ENCODE data around the gene EARS2. TPM values are rescaled to one million over a fixed set of nuclear protein-coding genes. Genes with fewer than 3 reads are reported as not detected.

Gene EARS2
- total RNA-seq, 1 donor from 2014 or later = 27.9 TPM

- DNase-seq (ENCODE audit: low read depth) (no peak), FAIRE-seq (no peak)
- Histone ChIP-seq H3K27me3 (ENCODE audit: control insufficient read depth, insufficient read depth, low read length) (no peaks in the 10 kb centered on the region), H3K36me3 (ENCODE audit: control insufficient read depth, insufficient read depth, low read length) (peaks cover 11% of the 10 kb centered on the region), H3K4me3 (ENCODE audit: low read depth, low read length) (no peak overlapping the region)
- TF ChIP-seq CTCF (IDR thresholded peaks at IDR 0.05; ENCODE audit: insufficient read depth, low read length, severe bottlenecking) = no peak
Observed at GRCh38 chr16:23521965-23522364, 35.2 kb downstream of the EARS2 start.

- Histone ChIP-seq H3K4me3 (ENCODE audit: low read depth, low read length) (no peak overlapping the region), H3K36me3 (ENCODE audit: control insufficient read depth, insufficient read depth, low read length) (peaks cover 11% of the 10 kb centered on the region), H3K27me3 (ENCODE audit: control insufficient read depth, insufficient read depth, low read length) (no peaks in the 10 kb centered on the region)
- no peak for DNase-seq (ENCODE audit: low read depth)
- FAIRE-seq = no peak
- no peak for TF ChIP-seq CTCF (IDR thresholded peaks at IDR 0.05; ENCODE audit: insufficient read depth, low read length, severe bottlenecking)
Observed at GRCh38 chr16:23521037-23521743, 36.0 kb downstream of the EARS2 start.

- H3K36me3 ChIP-seq (ENCODE audit: control insufficient read depth, insufficient read depth, low read length) = peaks cover 11% of the 10 kb centered on the region
- no peak for TF ChIP-seq CTCF (IDR thresholded peaks at IDR 0.05; ENCODE audit: insufficient read depth, low read length, severe bottlenecking)
- FAIRE-seq = no peak
Observed at GRCh38 chr16:23520500-23520899, 36.6 kb downstream of the EARS2 start.

GRCh38 chr16:23519282-23519681 lies 37.9 kb downstream of the EARS2 start:
- DNase-seq (ENCODE audit: low read depth) (no peak), FAIRE-seq (no peak)
- TF ChIP-seq CTCF (IDR thresholded peaks at IDR 0.05; ENCODE audit: insufficient read depth, low read length, severe bottlenecking) = no peak
- no peak overlapping the region for H3K4me3 ChIP-seq (ENCODE audit: low read depth, low read length)
- no peaks in the 10 kb centered on the region for H3K27me3 ChIP-seq (ENCODE audit: control insufficient read depth, insufficient read depth, low read length)
- H3K36me3 ChIP-seq (ENCODE audit: control insufficient read depth, insufficient read depth, low read length) = peaks cover 7% of the 10 kb centered on the region

More at GRCh38 chr16:23520500-23520899, 36.6 kb downstream of the EARS2 start:
- Histone ChIP-seq H3K4me3 (ENCODE audit: low read depth, low read length) (no peak overlapping the region), H3K27me3 (ENCODE audit: control insufficient read depth, insufficient read depth, low read length) (no peaks in the 10 kb centered on the region)
- DNase-seq (ENCODE audit: low read depth) = no peak

GRCh38 chr16:23518435-23518891 lies 38.7 kb downstream of the EARS2 start:
- no peak for DNase-seq (ENCODE audit: low read depth)
- FAIRE-seq = no peak
- TF ChIP-seq CTCF (IDR thresholded peaks at IDR 0.05; ENCODE audit: insufficient read depth, low read length, severe bottlenecking) = no peak
- Histone ChIP-seq H3K4me3 (ENCODE audit: low read depth, low read length) (no peak overlapping the region), H3K27me3 (ENCODE audit: control insufficient read depth, insufficient read depth, low read length) (no peaks in the 10 kb centered on the region), H3K36me3 (ENCODE audit: control insufficient read depth, insufficient read depth, low read length) (peaks cover 3% of the 10 kb centered on the region)
